ENCODE measurements around the gene PFKL. TPM values are rescaled to one million over a fixed set of nuclear protein-coding genes. Genes with fewer than 3 reads are reported as not detected.

Gene PFKL
- total RNA-seq, 4 donors from 2014 or later: 11.9 to 20.6 (median 16.8) TPM

DNA sequence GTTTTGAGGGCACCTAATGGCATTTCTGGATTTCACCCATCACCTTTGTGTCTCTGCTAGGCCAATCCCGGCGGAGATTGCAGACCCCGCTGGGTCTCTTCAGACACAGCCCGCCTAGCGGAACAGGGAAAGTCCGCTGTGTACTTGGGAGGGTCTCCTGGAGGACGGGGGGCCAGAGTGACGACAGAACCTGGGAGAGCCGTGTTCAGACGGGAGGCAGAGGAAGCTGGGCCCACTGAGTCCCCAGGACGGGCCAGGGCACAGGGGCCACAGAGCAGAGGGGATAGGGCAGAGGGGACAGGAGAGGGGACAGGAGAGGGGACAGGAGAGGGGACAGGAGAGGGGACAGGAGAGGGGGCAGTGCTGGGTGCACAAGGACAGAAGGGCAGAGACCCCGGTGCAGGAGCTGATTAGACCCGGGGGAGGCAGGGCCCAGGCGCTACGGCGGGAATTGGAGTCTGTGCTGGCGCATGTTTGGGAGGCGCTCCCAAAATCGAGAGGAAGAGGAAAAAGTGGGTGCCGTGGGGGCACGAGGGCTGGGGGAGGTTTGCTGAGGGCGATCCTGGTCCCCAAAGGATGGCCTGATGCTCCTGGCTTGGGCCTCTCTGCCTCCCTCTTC lies 66.2 kb downstream of the PFKL start:
- no peak for TF ChIP-seq POLR2A (IDR thresholded peaks at IDR 0.05)
- TF ChIP-seq, protein P1, sequence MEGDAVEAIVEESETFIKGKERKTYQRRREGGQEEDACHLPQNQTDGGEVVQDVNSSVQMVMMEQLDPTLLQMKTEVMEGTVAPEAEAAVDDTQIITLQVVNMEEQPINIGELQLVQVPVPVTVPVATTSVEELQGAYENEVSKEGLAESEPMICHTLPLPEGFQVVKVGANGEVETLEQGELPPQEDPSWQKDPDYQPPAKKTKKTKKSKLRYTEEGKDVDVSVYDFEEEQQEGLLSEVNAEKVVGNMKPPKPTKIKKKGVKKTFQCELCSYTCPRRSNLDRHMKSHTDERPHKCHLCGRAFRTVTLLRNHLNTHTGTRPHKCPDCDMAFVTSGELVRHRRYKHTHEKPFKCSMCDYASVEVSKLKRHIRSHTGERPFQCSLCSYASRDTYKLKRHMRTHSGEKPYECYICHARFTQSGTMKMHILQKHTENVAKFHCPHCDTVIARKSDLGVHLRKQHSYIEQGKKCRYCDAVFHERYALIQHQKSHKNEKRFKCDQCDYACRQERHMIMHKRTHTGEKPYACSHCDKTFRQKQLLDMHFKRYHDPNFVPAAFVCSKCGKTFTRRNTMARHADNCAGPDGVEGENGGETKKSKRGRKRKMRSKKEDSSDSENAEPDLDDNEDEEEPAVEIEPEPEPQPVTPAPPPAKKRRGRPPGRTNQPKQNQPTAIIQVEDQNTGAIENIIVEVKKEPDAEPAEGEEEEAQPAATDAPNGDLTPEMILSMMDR (IDR thresholded peaks at IDR 0.05 in 4 of 5, conservative IDR thresholded peaks at IDR 0.05 in 1 of 5): no peak
- intact Hi-C loops (cut with DNase I; ENCODE audit: low total_unique reads) (no loop called here), in situ Hi-C loops (cut with MboI; ENCODE audit: low sequenced_read_pairs in 4 of 4) (no loop called here)
- no peak for ATAC-seq
- Histone ChIP-seq H3K27ac (no peak overlapping the region), H3K27me3 (peaks cover 17 to 27% (median 21%) of the 10 kb centered on the region in 3 donors), H3K36me3 (no peaks in the 10 kb centered on the region), H3K4me3 (no peak overlapping the region), H3K4me1 (no peaks in the 10 kb centered on the region), H3K9me3 (no peaks in the 10 kb centered on the region)
- no peak for DNase-seq

DNA sequence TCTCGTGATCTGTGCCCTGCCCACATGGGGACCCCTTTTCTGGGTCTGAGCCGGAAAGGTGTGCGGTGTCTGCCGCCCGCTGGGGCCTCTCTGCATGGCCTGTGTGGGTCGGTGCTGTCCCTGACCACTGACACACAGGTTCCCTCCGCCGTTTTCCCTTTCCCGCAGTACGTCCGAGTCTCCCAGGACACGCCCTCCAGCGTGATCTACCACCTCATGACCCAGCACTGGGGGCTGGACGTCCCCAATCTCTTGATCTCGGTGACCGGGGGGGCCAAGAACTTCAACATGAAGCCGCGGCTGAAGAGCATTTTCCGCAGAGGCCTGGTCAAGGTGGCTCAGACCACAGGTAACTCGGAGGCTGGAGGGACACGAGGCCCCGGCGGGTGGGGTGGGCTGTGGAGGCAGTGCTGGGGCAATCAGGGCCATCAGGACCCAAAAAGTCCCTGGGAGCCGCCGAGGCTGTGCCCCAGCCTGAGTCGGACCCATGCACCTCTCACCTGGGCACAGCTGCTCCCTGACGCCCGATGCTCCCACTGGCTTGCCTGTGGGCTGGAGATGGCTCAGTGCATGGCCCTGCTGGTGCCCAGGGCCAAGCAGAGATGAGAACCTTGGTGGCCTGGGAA lies 66.8 kb downstream of the PFKL start:
- in situ Hi-C loops (cut with MboI; ENCODE audit: low sequenced_read_pairs in 4 of 4): no loop called here
- H3K4me1 ChIP-seq: no peaks in the 10 kb centered on the region

DNA sequence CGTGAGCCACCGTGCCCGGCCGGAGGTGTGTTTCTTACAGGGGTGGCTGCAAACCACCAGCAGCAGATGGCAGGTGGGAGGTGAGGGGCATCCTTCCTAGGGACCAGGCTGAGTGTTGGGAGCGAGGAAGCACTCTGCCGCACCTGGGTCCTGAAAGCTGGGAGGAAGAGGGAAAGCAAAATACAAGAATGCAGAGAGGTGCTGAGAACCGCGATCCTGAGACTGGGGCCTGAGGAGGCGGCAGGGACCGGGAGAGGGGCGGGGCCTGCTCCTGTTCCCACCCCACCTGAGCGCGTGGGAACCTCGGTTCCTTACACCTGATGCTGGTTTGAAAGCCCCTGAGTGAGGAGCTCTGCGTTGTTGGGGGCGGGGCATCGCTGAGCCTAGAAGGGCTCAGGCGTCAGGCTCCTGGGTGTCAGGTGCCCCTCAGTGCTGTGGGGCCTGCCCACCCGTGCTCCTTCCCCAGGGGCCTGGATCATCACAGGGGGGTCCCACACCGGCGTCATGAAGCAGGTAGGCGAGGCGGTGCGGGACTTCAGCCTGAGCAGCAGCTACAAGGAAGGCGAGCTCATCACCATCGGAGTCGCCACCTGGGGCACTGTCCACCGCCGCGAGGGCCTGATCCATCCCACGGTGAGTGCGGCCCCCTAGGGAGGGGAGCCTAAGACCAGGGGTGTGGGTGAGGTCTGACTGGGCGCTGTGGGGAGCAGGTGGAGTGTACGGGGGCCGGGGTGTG lies 69.0 kb downstream of the PFKL start:
- Histone ChIP-seq H3K36me3 (no peaks in the 10 kb centered on the region), H3K4me3 (no peak overlapping the region), H3K27ac (no peak overlapping the region), H3K9me3 (no peaks in the 10 kb centered on the region), H3K4me1 (no peaks in the 10 kb centered on the region), H3K27me3 (peaks cover 17 to 22% (median 21%) of the 10 kb centered on the region in 3 donors)
- no peak for DNase-seq
- no peak for ATAC-seq
- intact Hi-C loops (cut with DNase I; ENCODE audit: low total_unique reads): no loop called here
- no peak for TF ChIP-seq POLR2A (IDR thresholded peaks at IDR 0.05)
- TF ChIP-seq, protein P1 (IDR thresholded peaks at IDR 0.05 in 4 of 5, conservative IDR thresholded peaks at IDR 0.05 in 1 of 5): no peak
- in situ Hi-C loops (cut with MboI; ENCODE audit: low sequenced_read_pairs in 4 of 4): no loop called here

More for the DNA sequence above, 66.8 kb downstream of the PFKL start:
- DNase-seq (no peak), ATAC-seq (no peak)
- no peak overlapping the region for H3K4me3 ChIP-seq
- H3K9me3 ChIP-seq: no peaks in the 10 kb centered on the region
- no peak for TF ChIP-seq POLR2A (IDR thresholded peaks at IDR 0.05)
- TF ChIP-seq, protein P1 (IDR thresholded peaks at IDR 0.05 in 4 of 5, conservative IDR thresholded peaks at IDR 0.05 in 1 of 5): no peak
- H3K27ac ChIP-seq: no peak overlapping the region
- intact Hi-C loops (cut with DNase I; ENCODE audit: low total_unique reads): no loop called here
- peaks cover 17 to 28% (median 21%) of the 10 kb centered on the region in 3 donors for H3K27me3 ChIP-seq
- no peaks in the 10 kb centered on the region for H3K36me3 ChIP-seq

DNA sequence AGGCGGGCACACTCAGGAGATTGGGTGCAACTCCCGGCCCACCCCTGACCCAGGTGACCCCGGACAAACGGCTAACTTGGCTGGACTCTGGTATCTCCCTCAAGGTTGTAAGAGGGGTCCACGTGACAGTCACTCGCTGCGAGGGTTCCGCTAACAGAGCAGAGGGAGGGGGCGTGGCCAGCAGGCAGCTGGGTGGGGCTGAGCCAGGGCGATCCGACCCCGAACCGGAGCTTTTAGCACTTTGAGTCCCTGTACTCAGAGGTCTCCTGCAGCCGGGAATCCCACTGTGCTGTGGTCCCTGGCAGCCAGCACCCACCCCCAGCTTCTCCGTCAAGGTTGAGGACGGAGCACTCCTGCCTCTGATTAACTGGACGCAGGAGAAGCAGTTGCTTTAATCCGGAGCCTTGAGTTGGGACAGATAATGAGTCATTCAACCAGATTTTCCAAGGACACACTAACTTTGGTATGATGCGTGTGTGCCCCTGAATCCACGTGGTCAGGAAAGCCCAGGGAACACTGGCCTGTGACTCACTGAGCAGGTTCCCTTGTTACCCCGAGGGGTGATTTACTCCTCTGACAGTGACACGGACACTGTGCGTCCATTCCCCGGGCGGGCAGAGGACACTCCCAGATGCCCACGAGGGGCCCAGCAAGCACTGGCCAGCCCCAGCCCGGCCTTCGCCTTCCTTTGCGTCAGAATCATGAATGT lies 70.3 kb downstream of the PFKL start:
- DNase-seq (no peak), ATAC-seq (no peak)
- no peaks in the 10 kb centered on the region for H3K36me3 ChIP-seq
- no peak overlapping the region for H3K4me3 ChIP-seq
- no peaks in the 10 kb centered on the region for H3K9me3 ChIP-seq
- intact Hi-C loops (cut with DNase I; ENCODE audit: low total_unique reads): loop anchor here (10.0 kb wide), 1 partner anchor 55 kb away; no protein-coding TSS in a partner anchor
- no peaks in the 10 kb centered on the region for H3K4me1 ChIP-seq
- peaks cover 17 to 25% (median 21%) of the 10 kb centered on the region in 3 donors for H3K27me3 ChIP-seq
- in situ Hi-C loops (cut with MboI; ENCODE audit: low sequenced_read_pairs in 4 of 4): no loop called here
- H3K27ac ChIP-seq: no peak overlapping the region
- TF ChIP-seq POLR2A (IDR thresholded peaks at IDR 0.05): no peak
- TF ChIP-seq, protein P1 (IDR thresholded peaks at IDR 0.05 in 4 of 5, conservative IDR thresholded peaks at IDR 0.05 in 1 of 5): no peak

Data from gastrocnemius medialis (tissue), 4 donors.